IPS-15b (cell line): ENCODE measurements around the gene TANC1.

ENCODE experiments used
- H3K27me3 ChIP-seq: one replicate; pipeline ENCODE4 v1.6.1; 2013; ENCODE audit warnings: low read length; ENCODE audit not compliant: control insufficient read depth, insufficient read depth
- H3K36me3 ChIP-seq: one replicate; pipeline ENCODE4 v1.6.1; 2013; ENCODE audit warnings: low read length; ENCODE audit not compliant: control insufficient read depth, insufficient read depth
- H3K4me1 ChIP-seq: one replicate; pipeline ENCODE4 v1.6.1; 2013; ENCODE audit warnings: mild to moderate bottlenecking, low read length; ENCODE audit not compliant: control insufficient read depth, insufficient read depth
- H3K4me3 ChIP-seq: one replicate; pipeline ENCODE4 v1.5.1; 2013; ENCODE audit warnings: low read depth, low read length
- H3K9ac ChIP-seq: one replicate; pipeline ENCODE4 v1.6.1; 2013; ENCODE audit warnings: low read depth, mild to moderate bottlenecking, low read length
- H3K9me3 ChIP-seq: one replicate; pipeline ENCODE4 v1.6.1; 2013; ENCODE audit warnings: mild to moderate bottlenecking, low read length; ENCODE audit not compliant: control insufficient read depth, insufficient read depth

Gene TANC1

DNA sequence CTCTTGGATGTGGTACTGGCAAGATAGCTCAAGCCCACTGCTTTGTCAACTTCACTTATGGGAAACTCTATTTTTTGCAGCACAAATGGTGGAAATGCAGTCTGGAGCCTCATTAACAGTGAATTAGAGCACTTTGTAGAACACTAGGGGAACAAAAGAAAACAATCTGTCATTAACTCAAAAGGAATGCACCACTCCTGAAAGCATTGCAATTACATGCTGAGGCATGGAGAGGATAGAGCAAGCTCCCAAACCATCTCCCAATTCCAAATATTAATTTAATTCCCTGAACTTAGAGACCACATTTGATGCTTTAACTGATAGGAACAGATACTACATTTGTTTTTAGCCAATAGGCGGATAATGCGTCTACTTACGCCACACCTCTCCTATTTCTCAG lies 32.8 kb upstream of the TANC1 start:
- Histone ChIP-seq H3K9ac (no peak overlapping the region), H3K4me3 (no peak overlapping the region), H3K4me1 (peaks cover 2% of the 10 kb centered on the region), H3K36me3 (no peaks in the 10 kb centered on the region), H3K9me3 (no peaks in the 10 kb centered on the region), H3K27me3 (peaks cover 2% of the 10 kb centered on the region)

DNA sequence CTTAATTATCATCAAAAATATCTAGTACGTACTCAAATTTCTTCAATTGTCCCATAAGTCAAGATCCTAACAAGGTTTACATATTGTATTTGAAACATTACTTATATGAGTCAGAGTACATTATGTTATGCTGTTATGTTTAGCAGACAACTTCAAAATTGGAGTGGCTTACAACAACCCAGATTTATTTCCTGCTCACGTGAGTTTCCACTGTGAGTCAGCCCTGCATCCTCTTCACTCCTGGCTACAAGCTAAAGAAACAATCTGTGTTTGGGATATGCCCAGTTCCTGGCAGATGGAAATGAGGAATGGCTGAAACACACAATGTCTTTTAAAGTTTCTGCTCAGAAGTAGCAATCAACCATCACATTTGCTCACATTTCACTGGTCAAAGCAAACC lies 31.5 kb upstream of the TANC1 start:
- Histone ChIP-seq H3K4me1 (peaks cover under 1% of the 10 kb centered on the region), H3K4me3 (no peak overlapping the region), H3K9me3 (no peaks in the 10 kb centered on the region), H3K9ac (no peak overlapping the region), H3K36me3 (no peaks in the 10 kb centered on the region), H3K27me3 (peaks cover 2% of the 10 kb centered on the region)

DNA sequence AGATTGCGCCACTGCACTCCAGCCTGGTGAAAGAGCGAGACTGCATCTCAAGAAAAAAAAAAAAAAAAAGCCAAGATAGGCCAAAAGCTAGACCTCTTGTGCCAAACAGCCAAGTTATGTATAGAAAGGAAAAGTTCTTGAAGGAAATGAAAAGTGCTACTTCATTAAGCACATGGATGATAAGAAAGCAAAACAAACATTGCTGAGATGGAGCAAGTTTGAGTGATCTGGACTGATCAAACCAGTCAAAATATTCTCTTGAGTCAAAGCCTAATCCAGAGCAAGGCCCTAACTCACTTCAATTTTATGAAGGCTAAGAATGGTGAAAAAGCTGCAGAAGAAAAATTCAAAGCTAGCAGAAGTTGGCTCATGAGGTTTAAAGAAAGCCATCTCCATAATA lies 28.1 kb upstream of the TANC1 start:
- Histone ChIP-seq H3K4me3 (no peak overlapping the region), H3K4me1 (no peaks in the 10 kb centered on the region), H3K9ac (no peak overlapping the region), H3K27me3 (no peaks in the 10 kb centered on the region), H3K9me3 (no peaks in the 10 kb centered on the region), H3K36me3 (no peaks in the 10 kb centered on the region)

DNA sequence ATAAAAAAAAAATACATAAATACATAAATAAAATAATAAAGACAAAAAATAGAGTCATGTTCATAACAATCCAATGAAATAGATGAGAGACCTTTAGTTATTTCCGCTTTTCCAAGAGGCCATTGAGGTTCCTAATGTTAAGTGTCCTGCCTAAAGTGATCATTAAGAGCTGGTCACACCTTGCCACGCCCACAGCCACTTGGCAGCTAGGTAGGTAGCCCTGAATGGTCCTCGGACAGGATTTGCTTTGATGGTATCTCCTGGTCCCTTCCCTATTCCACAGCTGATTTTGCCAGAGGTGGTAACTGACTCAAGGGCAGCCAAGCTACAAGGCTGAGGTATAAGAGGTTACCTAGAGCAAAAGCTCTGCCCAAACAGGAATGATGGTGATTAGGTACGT lies 24.5 kb upstream of the TANC1 start:
- H3K9me3 ChIP-seq: no peaks in the 10 kb centered on the region
- H3K4me3 ChIP-seq: no peak overlapping the region
- H3K27me3 ChIP-seq: no peaks in the 10 kb centered on the region
- H3K36me3 ChIP-seq: no peaks in the 10 kb centered on the region
- H3K9ac ChIP-seq: no peak overlapping the region
- no peaks in the 10 kb centered on the region for H3K4me1 ChIP-seq

DNA sequence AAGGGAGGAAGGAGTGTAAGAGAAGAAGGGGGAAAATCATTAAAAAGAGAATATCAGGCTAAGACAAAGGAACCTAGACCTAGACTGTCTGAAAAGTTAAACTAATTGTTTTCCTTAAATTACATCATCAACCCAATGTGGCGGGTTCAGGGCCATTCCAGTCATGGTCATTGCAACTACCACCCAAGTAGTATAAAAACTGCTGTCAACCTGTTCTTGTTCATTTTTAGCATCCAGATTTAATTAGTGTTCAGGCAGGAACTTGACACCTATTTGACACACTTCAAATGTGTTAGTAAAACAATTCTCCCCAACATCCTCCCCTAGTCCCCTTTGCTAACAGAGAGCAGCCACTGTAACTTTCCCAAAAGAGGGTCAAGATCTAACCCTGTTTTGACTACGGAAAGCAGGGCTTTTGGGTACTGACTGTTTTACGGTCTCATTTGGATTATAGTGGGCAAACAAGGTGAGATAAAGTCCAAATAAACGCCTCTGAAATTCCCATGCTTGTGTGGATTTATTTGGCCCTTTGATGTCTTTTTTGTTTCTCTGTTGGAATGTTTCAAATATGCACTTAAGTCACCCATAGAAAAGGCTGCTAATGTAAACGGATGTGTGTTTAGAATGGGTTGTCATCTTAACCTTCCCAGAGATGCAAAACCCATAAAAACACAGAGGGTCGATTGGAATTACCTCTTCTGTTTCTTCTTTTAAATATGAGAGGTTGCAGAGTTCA lies 19.3 kb upstream of the TANC1 start:
- no peaks in the 10 kb centered on the region for H3K27me3 ChIP-seq
- no peak overlapping the region for H3K9ac ChIP-seq
- H3K4me3 ChIP-seq: no peak overlapping the region
- no peaks in the 10 kb centered on the region for H3K4me1 ChIP-seq
- no peaks in the 10 kb centered on the region for H3K36me3 ChIP-seq
- H3K9me3 ChIP-seq: no peaks in the 10 kb centered on the region

DNA sequence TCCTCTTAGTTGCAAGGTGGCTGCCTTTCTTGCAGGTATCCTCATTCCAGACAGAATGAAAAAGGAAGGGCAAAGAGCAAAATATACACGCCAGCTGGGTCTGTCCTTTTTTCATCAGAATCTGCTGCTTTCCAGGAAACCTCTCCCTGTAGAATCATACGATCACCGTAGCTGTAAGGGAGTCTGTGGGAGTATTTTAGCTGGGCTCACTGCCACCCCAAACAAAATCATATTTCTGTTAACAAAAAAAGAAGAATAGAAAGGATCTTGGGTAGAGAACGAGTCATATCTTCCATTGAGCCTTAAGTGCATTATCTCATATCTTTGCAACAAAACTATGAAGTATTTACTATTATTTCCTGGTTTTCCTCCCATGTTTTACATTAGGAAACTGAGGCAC lies 15.0 kb upstream of the TANC1 start:
- no peak overlapping the region for H3K9ac ChIP-seq
- no peaks in the 10 kb centered on the region for H3K27me3 ChIP-seq
- H3K4me3 ChIP-seq: no peak overlapping the region
- no peaks in the 10 kb centered on the region for H3K36me3 ChIP-seq
- H3K4me1 ChIP-seq: no peaks in the 10 kb centered on the region
- no peaks in the 10 kb centered on the region for H3K9me3 ChIP-seq

DNA sequence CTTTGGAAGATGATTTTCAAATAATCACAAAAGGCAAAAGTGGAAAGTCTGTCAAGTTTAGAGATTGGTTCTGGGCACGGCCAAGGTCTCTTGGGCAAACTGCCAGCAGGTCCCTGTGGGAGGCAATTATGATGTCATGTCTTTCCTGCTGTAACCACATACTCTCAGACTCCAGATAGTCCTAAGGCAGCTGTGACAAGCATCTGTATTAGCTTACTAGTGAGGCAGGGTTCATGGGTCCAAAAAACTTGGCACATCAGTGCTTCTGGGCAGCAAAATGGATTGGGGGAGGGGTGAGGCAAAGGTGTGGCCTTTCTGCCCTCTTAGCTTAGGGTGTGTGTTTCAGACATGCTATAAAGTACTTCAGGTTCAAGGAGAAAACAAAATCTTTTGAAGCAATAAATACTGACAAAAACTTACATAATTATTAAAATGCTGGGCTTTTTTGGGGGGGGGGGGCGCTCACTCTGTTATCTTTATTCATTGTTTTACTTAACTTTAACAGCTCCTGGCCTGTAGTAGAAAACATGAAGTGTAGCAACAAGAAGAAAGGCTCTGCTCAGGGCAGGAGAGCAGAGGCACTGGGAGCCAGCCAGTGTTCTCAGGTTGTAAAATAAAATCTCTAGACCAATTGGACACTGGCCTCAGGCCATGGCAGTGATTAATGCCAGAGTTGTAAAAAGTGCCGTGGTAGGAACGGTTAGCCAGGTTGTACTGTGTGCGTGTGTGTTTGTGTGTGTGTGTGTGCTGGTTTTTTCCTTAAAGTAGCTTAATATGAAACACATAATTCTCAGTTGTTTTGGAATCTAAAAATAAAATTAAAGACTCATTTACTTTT lies 14.3 kb upstream of the TANC1 start:
- no peak overlapping the region for H3K9ac ChIP-seq
- no peaks in the 10 kb centered on the region for H3K4me1 ChIP-seq
- no peak overlapping the region for H3K4me3 ChIP-seq
- no peaks in the 10 kb centered on the region for H3K36me3 ChIP-seq
- no peaks in the 10 kb centered on the region for H3K9me3 ChIP-seq
- no peaks in the 10 kb centered on the region for H3K27me3 ChIP-seq

DNA sequence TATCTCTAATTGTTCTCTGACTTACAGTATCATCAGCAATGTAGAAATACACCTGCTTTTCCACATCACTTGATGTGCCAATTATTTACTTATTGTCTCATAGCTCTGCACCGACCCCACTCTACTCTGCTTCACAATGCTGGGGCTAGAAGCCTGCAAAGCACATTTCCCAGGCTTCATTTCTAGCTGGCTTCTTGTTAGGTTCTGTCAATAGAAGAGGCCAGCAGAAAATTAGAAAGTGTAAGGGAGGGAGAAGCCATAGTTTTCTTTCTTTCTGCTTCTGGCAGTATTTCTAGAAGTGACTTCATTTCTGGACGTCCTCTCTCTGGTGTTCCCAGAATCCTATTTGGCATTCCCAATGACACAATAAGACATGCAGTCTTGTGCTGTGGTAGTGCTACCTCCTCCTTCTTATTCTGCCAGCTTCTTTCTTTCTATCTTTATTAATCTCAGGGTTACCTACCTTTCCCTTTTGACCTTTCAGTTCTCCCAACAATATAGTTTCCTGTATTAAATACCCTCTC lies 12.5 kb upstream of the TANC1 start:
- no peaks in the 10 kb centered on the region for H3K4me1 ChIP-seq
- no peaks in the 10 kb centered on the region for H3K27me3 ChIP-seq
- H3K36me3 ChIP-seq: no peaks in the 10 kb centered on the region
- no peak overlapping the region for H3K9ac ChIP-seq
- H3K4me3 ChIP-seq: no peak overlapping the region
- H3K9me3 ChIP-seq: no peaks in the 10 kb centered on the region

DNA sequence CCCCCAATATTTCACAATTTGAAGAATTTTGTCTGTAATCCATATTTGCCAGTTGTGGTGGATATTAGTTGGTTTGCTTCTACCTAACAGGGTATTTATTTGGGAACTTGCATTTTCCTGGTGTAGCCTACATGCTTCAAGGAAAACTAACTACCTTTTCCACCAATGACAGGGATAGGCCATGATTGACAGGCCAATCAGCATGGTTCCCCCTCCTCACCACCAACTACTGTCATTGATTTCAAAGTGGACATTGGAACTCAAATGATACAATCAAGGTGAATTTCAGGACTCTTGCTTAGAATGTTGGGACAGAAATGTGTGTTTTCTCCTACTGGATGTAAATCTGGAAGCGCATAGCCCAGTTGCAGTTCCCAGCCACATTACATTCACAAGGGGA lies 10.1 kb upstream of the TANC1 start:
- H3K27me3 ChIP-seq: no peaks in the 10 kb centered on the region
- no peaks in the 10 kb centered on the region for H3K4me1 ChIP-seq
- no peaks in the 10 kb centered on the region for H3K36me3 ChIP-seq
- no peak overlapping the region for H3K9ac ChIP-seq
- no peak overlapping the region for H3K4me3 ChIP-seq
- H3K9me3 ChIP-seq: no peaks in the 10 kb centered on the region

DNA sequence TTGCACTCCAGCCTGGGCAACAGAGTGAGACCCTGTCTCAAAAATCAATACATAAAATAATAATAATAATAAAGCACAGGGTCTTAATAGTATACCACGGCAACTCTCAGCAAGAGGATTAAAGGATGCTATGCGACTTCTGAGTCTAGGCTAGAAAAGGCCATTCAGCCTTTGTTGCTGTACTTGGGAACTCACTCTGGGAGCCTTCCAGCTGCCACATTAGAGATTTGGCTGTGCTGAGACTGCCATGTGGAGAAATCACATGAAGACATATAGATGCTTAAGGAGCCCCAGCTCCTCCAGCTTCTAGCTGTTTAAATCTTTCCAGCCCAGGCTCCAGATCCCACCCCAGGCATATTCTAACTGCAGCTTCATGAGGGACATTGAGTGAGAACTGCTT lies 8.2 kb upstream of the TANC1 start:
- no peaks in the 10 kb centered on the region for H3K36me3 ChIP-seq
- no peaks in the 10 kb centered on the region for H3K4me1 ChIP-seq
- H3K4me3 ChIP-seq: no peak overlapping the region
- no peaks in the 10 kb centered on the region for H3K9me3 ChIP-seq
- H3K9ac ChIP-seq: no peak overlapping the region
- H3K27me3 ChIP-seq: peaks cover 4% of the 10 kb centered on the region

DNA sequence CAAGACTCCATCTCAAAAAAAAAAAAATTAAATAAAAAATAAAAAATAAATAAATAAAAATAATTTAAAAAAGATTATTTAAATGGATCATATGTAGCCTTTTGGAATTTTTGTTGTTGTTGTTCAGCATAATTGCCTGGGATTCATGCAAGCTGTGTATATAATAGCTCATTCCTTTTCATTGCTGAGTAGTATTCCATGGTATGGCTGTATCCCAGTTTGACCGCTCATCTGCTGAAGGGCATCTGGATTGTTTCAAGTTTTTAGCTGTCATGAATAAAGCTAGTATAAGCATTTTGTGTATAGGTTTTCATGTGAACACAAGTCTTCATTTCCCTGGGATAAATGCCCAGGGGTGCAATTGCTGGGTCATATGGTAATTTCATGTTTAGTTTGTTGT lies 6.4 kb upstream of the TANC1 start:
- no peaks in the 10 kb centered on the region for H3K9me3 ChIP-seq
- H3K9ac ChIP-seq: no peak overlapping the region
- no peaks in the 10 kb centered on the region for H3K4me1 ChIP-seq
- H3K27me3 ChIP-seq: peaks cover 16% of the 10 kb centered on the region
- no peaks in the 10 kb centered on the region for H3K36me3 ChIP-seq
- H3K4me3 ChIP-seq: no peak overlapping the region

DNA sequence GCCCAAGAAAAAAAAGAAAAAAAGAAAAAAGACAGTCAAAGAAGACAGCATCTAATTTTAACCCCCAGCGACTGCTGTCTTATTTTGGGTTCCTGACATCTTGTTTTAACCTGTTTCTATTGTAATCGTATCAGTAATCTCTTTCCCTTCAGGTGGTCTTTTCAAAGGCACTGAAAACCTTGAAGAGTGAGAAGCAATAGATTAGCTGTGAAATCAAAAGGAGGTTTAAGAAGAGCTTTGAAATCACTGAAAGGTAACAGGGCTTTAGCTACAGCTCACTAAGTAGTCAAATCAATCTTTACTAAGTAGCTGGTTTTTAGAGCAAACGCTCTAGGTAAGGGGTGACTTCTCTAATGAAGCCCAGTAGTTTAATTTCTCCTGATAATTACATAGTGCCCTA lies 5.4 kb upstream of the TANC1 start:
- H3K36me3 ChIP-seq: no peaks in the 10 kb centered on the region
- H3K9ac ChIP-seq: no peak overlapping the region
- H3K9me3 ChIP-seq: no peaks in the 10 kb centered on the region
- peaks cover 23% of the 10 kb centered on the region for H3K27me3 ChIP-seq
- no peaks in the 10 kb centered on the region for H3K4me1 ChIP-seq
- H3K4me3 ChIP-seq: no peak overlapping the region
